ENCODE measurements around the gene GKN2.

GRCh38 chr2:68937346-68938055 lies 15.2 kb downstream of the GKN2 start:
- TF ChIP-seq, protein P1, sequence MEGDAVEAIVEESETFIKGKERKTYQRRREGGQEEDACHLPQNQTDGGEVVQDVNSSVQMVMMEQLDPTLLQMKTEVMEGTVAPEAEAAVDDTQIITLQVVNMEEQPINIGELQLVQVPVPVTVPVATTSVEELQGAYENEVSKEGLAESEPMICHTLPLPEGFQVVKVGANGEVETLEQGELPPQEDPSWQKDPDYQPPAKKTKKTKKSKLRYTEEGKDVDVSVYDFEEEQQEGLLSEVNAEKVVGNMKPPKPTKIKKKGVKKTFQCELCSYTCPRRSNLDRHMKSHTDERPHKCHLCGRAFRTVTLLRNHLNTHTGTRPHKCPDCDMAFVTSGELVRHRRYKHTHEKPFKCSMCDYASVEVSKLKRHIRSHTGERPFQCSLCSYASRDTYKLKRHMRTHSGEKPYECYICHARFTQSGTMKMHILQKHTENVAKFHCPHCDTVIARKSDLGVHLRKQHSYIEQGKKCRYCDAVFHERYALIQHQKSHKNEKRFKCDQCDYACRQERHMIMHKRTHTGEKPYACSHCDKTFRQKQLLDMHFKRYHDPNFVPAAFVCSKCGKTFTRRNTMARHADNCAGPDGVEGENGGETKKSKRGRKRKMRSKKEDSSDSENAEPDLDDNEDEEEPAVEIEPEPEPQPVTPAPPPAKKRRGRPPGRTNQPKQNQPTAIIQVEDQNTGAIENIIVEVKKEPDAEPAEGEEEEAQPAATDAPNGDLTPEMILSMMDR (IDR thresholded peaks at IDR 0.05) = no peak
- no peak for TF ChIP-seq POLR2AphosphoS5 (IDR thresholded peaks at IDR 0.05)
- TF ChIP-seq POLR2A (IDR thresholded peaks at IDR 0.05) = no peak
